PFSK-1 (cell line): ENCODE measurements around the gene DIAPH3.

Experiments used
- FOXP2 ChIP-seq: optimal IDR thresholded peaks from 2 replicates; pipeline ENCODE3; 2011; ENCODE audit warnings: borderline replicate concordance, control low read depth, inconsistent platforms; ENCODE audit not compliant: insufficient read depth; ENCODE audit errors: extremely low read length, extremely low read depth
- POLR2AphosphoS5 ChIP-seq: IDR thresholded peaks from 2 replicates; pipeline ENCODE4 v1.6.1; 2012; ENCODE audit warnings: low read depth, mild to moderate bottlenecking, control low read depth, low read length, moderate library complexity
- SIN3A ChIP-seq: IDR thresholded peaks from 2 replicates; pipeline ENCODE4 v1.6.1; 2012; ENCODE audit warnings: mild to moderate bottlenecking, low read length, moderate library complexity, borderline replicate concordance; ENCODE audit not compliant: insufficient read depth
- TAF1 ChIP-seq: IDR thresholded peaks from 2 replicates; pipeline ENCODE4 v1.6.1; 2012; ENCODE audit warnings: low read length, control low read depth, borderline replicate concordance; ENCODE audit not compliant: insufficient read depth
- TF ChIP-seq, protein P1 (sequence below), 2 experiments: IDR thresholded peaks; 2 replicates each; pipeline versions ENCODE4 v1.6.1 to v1.8.0; 2011 to 2012; ENCODE audit warnings: low read depth in 2 of 2, low read length in 2 of 2, control low read depth in 1 of 2, inconsistent platforms in 1 of 2, mild to moderate bottlenecking in 1 of 2, moderate library complexity in 1 of 2; ENCODE audit not compliant: insufficient read depth in 1 of 2

DNA sequence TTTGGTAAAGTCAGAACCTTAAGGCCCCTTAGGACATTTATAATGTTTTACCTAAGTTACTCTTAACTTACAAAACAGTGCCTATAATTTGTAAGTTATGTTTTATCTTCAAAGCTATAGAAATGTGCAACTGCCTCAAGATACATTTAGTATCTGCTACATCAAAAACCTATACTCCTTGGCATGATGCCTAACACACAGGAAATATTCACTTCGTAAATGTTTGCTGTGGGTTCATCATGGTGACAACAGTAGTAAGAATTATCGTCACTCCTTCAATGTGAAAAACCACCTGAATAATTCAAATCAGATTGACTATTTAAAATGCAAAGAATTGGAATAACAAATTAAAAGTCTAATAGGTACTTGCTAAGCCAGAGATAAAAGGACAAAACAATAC, 184.1 kb downstream of the DIAPH3 start:
- TF ChIP-seq, protein P1, sequence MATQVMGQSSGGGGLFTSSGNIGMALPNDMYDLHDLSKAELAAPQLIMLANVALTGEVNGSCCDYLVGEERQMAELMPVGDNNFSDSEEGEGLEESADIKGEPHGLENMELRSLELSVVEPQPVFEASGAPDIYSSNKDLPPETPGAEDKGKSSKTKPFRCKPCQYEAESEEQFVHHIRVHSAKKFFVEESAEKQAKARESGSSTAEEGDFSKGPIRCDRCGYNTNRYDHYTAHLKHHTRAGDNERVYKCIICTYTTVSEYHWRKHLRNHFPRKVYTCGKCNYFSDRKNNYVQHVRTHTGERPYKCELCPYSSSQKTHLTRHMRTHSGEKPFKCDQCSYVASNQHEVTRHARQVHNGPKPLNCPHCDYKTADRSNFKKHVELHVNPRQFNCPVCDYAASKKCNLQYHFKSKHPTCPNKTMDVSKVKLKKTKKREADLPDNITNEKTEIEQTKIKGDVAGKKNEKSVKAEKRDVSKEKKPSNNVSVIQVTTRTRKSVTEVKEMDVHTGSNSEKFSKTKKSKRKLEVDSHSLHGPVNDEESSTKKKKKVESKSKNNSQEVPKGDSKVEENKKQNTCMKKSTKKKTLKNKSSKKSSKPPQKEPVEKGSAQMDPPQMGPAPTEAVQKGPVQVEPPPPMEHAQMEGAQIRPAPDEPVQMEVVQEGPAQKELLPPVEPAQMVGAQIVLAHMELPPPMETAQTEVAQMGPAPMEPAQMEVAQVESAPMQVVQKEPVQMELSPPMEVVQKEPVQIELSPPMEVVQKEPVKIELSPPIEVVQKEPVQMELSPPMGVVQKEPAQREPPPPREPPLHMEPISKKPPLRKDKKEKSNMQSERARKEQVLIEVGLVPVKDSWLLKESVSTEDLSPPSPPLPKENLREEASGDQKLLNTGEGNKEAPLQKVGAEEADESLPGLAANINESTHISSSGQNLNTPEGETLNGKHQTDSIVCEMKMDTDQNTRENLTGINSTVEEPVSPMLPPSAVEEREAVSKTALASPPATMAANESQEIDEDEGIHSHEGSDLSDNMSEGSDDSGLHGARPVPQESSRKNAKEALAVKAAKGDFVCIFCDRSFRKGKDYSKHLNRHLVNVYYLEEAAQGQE (IDR thresholded peaks at IDR 0.05; ENCODE audit: insufficient read depth in 1 of 2, low read depth in 2 of 2, low read length in 2 of 2): no peak
- no peak for TF ChIP-seq TAF1
- TF ChIP-seq SIN3A: no peak
- no peak for TF ChIP-seq POLR2AphosphoS5
- no peak for TF ChIP-seq FOXP2
